H9 (cell line): ENCODE measurements around the gene SRGAP3. TPM values are rescaled to one million over a fixed set of nuclear protein-coding genes. Genes with fewer than 3 reads are reported as not detected.

Experiments
- DNase-seq: peaks from one replicate; pipeline ENCODE4 v3.0.0-alpha.2; 2017
- H2AFZ ChIP-seq: one replicate; pipeline ENCODE4 v1.6.1; 2013; ENCODE audit warnings: mild to moderate bottlenecking, low read length, control low read depth, moderate library complexity
- H2AK5ac ChIP-seq: 2 replicates; pipeline ENCODE4 v1.6.1; 2013; ENCODE audit warnings: low read length, control low read depth, mixed read lengths; ENCODE audit not compliant: insufficient read length
- H2BK120ac ChIP-seq: one replicate; pipeline ENCODE4 v1.6.1; 2013; ENCODE audit warnings: low read depth, mild to moderate bottlenecking, low read length, control low read depth, inconsistent platforms; ENCODE audit not compliant: poor library complexity, severe bottlenecking
- H2BK12ac ChIP-seq: 2 replicates; pipeline ENCODE4 v1.6.1; 2013; ENCODE audit warnings: low read length, control low read depth, mixed read lengths, low read depth; ENCODE audit not compliant: insufficient read length
- H2BK15ac ChIP-seq: 2 replicates; pipeline ENCODE4 v1.6.1; 2013; ENCODE audit warnings: low read depth, low read length, control low read depth
- H2BK20ac ChIP-seq: one replicate; pipeline ENCODE4 v1.6.1; 2013; ENCODE audit warnings: low read depth, mild to moderate bottlenecking, low read length, control low read depth, inconsistent platforms; ENCODE audit not compliant: poor library complexity, severe bottlenecking
- H2BK5ac ChIP-seq: 2 replicates; pipeline ENCODE4 v1.6.1; 2013; ENCODE audit warnings: low read length, control low read depth, mixed read lengths; ENCODE audit not compliant: insufficient read length
- H3K14ac ChIP-seq: 2 replicates; pipeline ENCODE4 v1.6.1; 2013; ENCODE audit warnings: low read length, control low read depth; ENCODE audit not compliant: insufficient read depth
- H3K18ac ChIP-seq: 2 replicates; pipeline ENCODE4 v1.6.1; 2013; ENCODE audit warnings: low read depth, mild to moderate bottlenecking, mixed read lengths, low read length, control low read depth; ENCODE audit not compliant: insufficient read length
- H3K23ac ChIP-seq: 2 replicates; pipeline ENCODE4 v1.6.1; 2013; ENCODE audit warnings: low read length, control low read depth, mixed read lengths, low read depth; ENCODE audit not compliant: insufficient read length
- H3K23me2 ChIP-seq: 2 replicates; pipeline ENCODE4 v1.6.1; 2013; ENCODE audit warnings: low read depth, mild to moderate bottlenecking, mixed read lengths, low read length, control low read depth; ENCODE audit not compliant: insufficient read length, poor library complexity, severe bottlenecking
- H3K27ac ChIP-seq: 2 replicates; pipeline ENCODE4 v1.5.1; 2013; ENCODE audit warnings: low read length, control low read depth, mixed read lengths, low read depth; ENCODE audit not compliant: insufficient read length
- H3K27me3 ChIP-seq: 2 replicates; pipeline ENCODE4 v1.6.1; 2013; ENCODE audit warnings: low read length, control low read depth, inconsistent platforms; ENCODE audit not compliant: insufficient read depth
- H3K4ac ChIP-seq: 2 replicates; pipeline ENCODE4 v1.6.1; 2013; ENCODE audit warnings: low read depth, mild to moderate bottlenecking, control low read depth, inconsistent platforms, low read length, moderate library complexity
- H3K4me1 ChIP-seq: 2 replicates; pipeline ENCODE4 v1.6.1; 2013; ENCODE audit warnings: low read length, control low read depth, inconsistent platforms; ENCODE audit not compliant: insufficient read depth
- H3K4me2 ChIP-seq: 2 replicates; pipeline ENCODE4 v1.6.1; 2013; ENCODE audit warnings: low read length, control low read depth, mixed read lengths; ENCODE audit not compliant: insufficient read length, insufficient read depth
- H3K56ac ChIP-seq: 2 replicates; pipeline ENCODE4 v1.6.1; 2013; ENCODE audit warnings: low read depth, mild to moderate bottlenecking, mixed read lengths, low read length, control low read depth; ENCODE audit not compliant: insufficient read length
- H3K79me1 ChIP-seq: 2 replicates; pipeline ENCODE4 v1.6.1; 2013; ENCODE audit warnings: low read depth, mild to moderate bottlenecking, moderate library complexity, low read length, control low read depth, inconsistent platforms; ENCODE audit not compliant: insufficient read depth, poor library complexity, severe bottlenecking
- H3K79me2 ChIP-seq: 2 replicates; pipeline ENCODE4 v1.6.1; 2013; ENCODE audit warnings: low read length, control low read depth, inconsistent platforms; ENCODE audit not compliant: insufficient read depth
- H3K9ac ChIP-seq: 2 replicates; pipeline ENCODE4 v1.6.1; 2013; ENCODE audit warnings: low read length, control low read depth, mixed read lengths; ENCODE audit not compliant: insufficient read length; ENCODE audit errors: extremely low read depth
- H3K9me3 ChIP-seq: one replicate; pipeline ENCODE4 v1.6.1; 2013; ENCODE audit warnings: low read depth, low read length, inconsistent platforms; ENCODE audit not compliant: control insufficient read depth
- H3T11ph ChIP-seq: one replicate; pipeline ENCODE4 v1.6.1; 2013; ENCODE audit warnings: mild to moderate bottlenecking, low read length, control low read depth, inconsistent platforms
- H4K20me1 ChIP-seq: one replicate; pipeline ENCODE4 v1.6.1; 2013; ENCODE audit not compliant: control insufficient read depth, insufficient read length, insufficient read depth
- H4K5ac ChIP-seq: 2 replicates; pipeline ENCODE4 v1.6.1; 2013; ENCODE audit warnings: low read depth, mild to moderate bottlenecking, mixed read lengths, low read length, control low read depth; ENCODE audit not compliant: insufficient read length
- H4K8ac ChIP-seq: replicated peaks from 2 replicates; pipeline ENCODE4 v1.6.1; 2013; ENCODE audit warnings: low read length, control low read depth, mixed read lengths, low read depth; ENCODE audit not compliant: insufficient read length
- H4K91ac ChIP-seq: 2 replicates; pipeline ENCODE4 v1.6.1; 2013; ENCODE audit warnings: low read depth, mild to moderate bottlenecking, moderate library complexity, mixed read lengths, low read length, control low read depth; ENCODE audit not compliant: insufficient read length
- H3K27ac Mint-ChIP-seq, 3 experiments: 2 replicates in 2 of 3; 3 replicates in 1 of 3; pipeline ENCODE4 v1.8.0; 2020 to 2021; ENCODE audit warnings: mixed read lengths in 3 of 3, mild to moderate bottlenecking in 1 of 3, moderate library complexity in 1 of 3
- H3K27me3 Mint-ChIP-seq: 2 replicates; pipeline ENCODE4 v1.8.0; 2021; ENCODE audit warnings: low read depth, mild to moderate bottlenecking, moderate library complexity, mixed read lengths
- H3K36me3 Mint-ChIP-seq, 3 experiments: 2 replicates in 2 of 3; 3 replicates in 1 of 3; pipeline ENCODE4 v1.8.0; 2020 to 2021; ENCODE audit warnings: low read depth in 3 of 3, mixed read lengths in 3 of 3; ENCODE audit not compliant: insufficient read depth in 1 of 3
- H3K4me1 Mint-ChIP-seq, 2 experiments: 2 replicates each; pipeline ENCODE4 v1.8.0; 2020; ENCODE audit warnings: mixed read lengths in 2 of 2
- H3K4me3 Mint-ChIP-seq, 2 experiments: 2 replicates in 1 of 2; 3 replicates in 1 of 2; pipeline ENCODE4 v1.8.0; 2020 to 2021; ENCODE audit warnings: mild to moderate bottlenecking in 2 of 2, mixed read lengths in 2 of 2, moderate library complexity in 1 of 2
- H3K9me3 Mint-ChIP-seq, 2 experiments: 2 replicates in 1 of 2; 3 replicates in 1 of 2; pipeline ENCODE4 v1.8.0; 2020; ENCODE audit warnings: mild to moderate bottlenecking in 2 of 2, mixed read lengths in 2 of 2, moderate library complexity in 1 of 2
- CTCF ChIP-seq: fragments of 200-600 bp; sonication (generic); conservative IDR thresholded peaks from 3 replicates; pipeline ENCODE4 v1.8.0; 2021; ENCODE audit warnings: antibody characterized with exemption, mild to moderate bottlenecking
- WGBS: extraction: QIAGEN DNeasy Blood & Tissue Kit; methylation state at CpG from one replicate; pipeline ENCODE4 v1.1.7; 2013; ENCODE audit warnings: missing lambda C conversion rate, low lambda C conversion rate, mixed read lengths; ENCODE audit not compliant: insufficient read length; ENCODE audit errors: extremely low coverage; 5-methylcytosine and 5-hydroxymethylcytosine counted together
- total RNA-seq: library from RNA; stranded (reverse); gene quantifications from 2 replicates; pipeline ENCODE4 v1.2.1, GENCODE V29; 2021

The SRGAP3 gene
- total RNA-seq, 1 experiment from 2014 or later = 3.4 TPM

DNA sequence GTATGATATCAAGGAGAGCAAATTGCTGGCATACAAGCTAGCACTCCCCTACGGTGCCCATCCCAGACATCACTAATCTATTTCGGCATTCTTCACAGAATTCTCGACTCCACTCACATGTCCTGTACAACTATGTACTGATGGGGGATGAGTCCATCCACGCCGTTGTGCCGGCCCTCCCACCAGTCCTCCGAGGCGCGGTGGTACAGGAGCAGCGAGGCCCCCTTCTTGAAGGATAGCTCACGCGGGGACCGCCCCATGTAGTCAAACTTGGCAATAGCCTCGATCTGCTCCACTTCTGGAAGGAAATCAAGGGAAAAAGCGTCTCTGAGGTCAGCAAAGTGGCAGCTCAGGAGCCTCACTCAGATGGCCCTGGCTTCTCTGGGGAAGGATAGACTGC, 255.2 kb downstream of the SRGAP3 start:
- Histone ChIP-seq H2BK15ac (no peak overlapping the region), H3K27me3 (no peaks in the 10 kb centered on the region), H2BK20ac (no peak overlapping the region), H3K23ac (no peak overlapping the region), H4K8ac (no peak overlapping the region), H3K4me1 (no peaks in the 10 kb centered on the region), H3K23me2 (no peaks in the 10 kb centered on the region), H3K4me2 (no peak overlapping the region), H3K56ac (no peak overlapping the region), H3K4ac (no peak overlapping the region), H3K27ac (no peak overlapping the region), H2AFZ (no peak overlapping the region), H2BK120ac (no peak overlapping the region), H2AK5ac (no peak overlapping the region), H3K79me2 (no peaks in the 10 kb centered on the region), H4K20me1 (no peaks in the 10 kb centered on the region), H3K18ac (no peak overlapping the region), H3K9ac (no peak overlapping the region), H3K79me1 (no peaks in the 10 kb centered on the region), H3T11ph (no peak overlapping the region), H3K9me3 (no peaks in the 10 kb centered on the region), H2BK5ac (no peak overlapping the region), H4K5ac (no peak overlapping the region), H4K91ac (no peak overlapping the region), H3K14ac (no peak overlapping the region), H2BK12ac (no peak overlapping the region)
- no peaks in the 10 kb centered on the region; a peak in 1 of 7 replicates for H3K36me3 Mint-ChIP-seq
- H3K4me3 Mint-ChIP-seq = no peak overlapping the region
- no peaks in the 10 kb centered on the region for H3K9me3 Mint-ChIP-seq
- TF ChIP-seq CTCF = no peak
- no peak overlapping the region; a peak in 1 of 7 replicates for H3K27ac Mint-ChIP-seq
- WGBS = no CpG with 5 or more reads among the region's 15 CpGs
- DNase-seq = no peak
- peaks cover 15 to 16% of the 10 kb centered on the region in 2 experiments for H3K4me1 Mint-ChIP-seq
- H3K27me3 Mint-ChIP-seq = peaks cover 2% of the 10 kb centered on the region; the same call in 1 of the 2 replicates
